Colon (tissue), 2 donors: ENCODE measurements around the gene LINC00632.
"Not testable (repeated sequence)": the region's sequence is repeated elsewhere in the genome, so short reads cannot be mapped to it uniquely, and the experiment has no call there.

Experiments
- FAIRE-seq: peaks from 2 replicates; lab custom pipeline; 2012; peaks lifted over from hg19 to GRCh38; lab: Jason Lieb, UNC
- donor health status: control.
- donor health status: control.

Gene LINC00632

DNA sequence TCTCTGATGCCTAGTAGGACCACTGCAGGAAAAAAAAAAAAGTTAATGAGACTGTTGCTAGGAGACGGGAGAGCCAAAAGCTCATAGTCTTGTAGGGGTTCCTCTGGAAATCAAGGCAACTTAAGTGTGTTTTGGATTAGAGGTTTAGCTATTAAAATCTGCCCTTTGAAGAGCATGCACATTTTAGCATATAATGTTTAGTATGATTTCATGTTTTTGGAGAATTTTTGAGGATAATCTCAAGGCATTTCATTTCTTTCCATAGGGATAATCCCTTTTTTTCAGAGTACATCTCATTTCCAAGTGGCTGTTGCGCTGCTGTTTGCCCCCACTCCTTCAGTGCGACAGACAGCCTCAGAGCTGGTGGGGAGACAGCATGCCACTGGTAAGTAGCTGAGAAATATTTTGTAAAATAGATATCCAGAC lies at the start of gene LINC00632:
Gene LINC00632 (plus strand): TSS at position 339 of the 426 bp plus-strand sequence.
- no peak for FAIRE-seq

DNA sequence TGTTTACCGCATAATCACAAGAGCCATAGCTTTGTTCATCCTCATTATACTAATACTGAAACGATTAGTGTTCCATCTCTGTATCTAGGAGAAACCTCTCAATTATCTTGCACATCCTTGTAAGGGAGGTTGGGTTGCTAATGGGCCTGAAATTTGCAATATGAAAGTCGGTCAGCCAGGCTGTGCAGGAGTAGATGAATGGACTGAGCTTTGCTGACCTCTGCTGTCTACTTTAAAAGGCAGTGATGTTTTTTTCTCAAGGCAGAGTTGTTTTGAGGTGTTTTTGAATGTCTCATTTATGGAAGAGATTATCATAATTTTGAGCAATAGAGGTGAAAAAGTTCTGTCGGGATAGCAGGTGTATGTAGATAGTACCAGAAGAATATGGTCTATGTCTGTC lies 47.9 kb upstream of the LINC00632 start:
- no peak for FAIRE-seq

DNA sequence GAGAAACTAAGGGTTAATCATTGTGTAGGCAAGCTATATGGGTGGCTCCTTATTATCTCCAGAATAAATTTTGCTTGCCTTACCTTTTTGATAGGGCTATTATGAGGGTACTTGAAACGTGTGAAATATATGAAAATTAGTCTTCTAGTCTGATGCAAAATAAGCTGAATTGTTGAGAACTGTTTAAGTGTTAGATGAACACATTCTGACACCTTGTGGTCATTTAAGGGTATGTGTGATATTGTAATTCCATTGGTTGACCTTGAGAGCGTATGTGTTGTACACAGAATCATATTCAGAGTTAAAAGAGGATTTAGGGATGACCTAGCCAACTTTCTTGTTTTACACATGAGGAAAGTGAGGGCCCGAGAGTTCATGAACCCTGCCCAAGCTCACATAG lies 44.6 kb upstream of the LINC00632 start:
- peak; percentile 92 for FAIRE-seq

DNA sequence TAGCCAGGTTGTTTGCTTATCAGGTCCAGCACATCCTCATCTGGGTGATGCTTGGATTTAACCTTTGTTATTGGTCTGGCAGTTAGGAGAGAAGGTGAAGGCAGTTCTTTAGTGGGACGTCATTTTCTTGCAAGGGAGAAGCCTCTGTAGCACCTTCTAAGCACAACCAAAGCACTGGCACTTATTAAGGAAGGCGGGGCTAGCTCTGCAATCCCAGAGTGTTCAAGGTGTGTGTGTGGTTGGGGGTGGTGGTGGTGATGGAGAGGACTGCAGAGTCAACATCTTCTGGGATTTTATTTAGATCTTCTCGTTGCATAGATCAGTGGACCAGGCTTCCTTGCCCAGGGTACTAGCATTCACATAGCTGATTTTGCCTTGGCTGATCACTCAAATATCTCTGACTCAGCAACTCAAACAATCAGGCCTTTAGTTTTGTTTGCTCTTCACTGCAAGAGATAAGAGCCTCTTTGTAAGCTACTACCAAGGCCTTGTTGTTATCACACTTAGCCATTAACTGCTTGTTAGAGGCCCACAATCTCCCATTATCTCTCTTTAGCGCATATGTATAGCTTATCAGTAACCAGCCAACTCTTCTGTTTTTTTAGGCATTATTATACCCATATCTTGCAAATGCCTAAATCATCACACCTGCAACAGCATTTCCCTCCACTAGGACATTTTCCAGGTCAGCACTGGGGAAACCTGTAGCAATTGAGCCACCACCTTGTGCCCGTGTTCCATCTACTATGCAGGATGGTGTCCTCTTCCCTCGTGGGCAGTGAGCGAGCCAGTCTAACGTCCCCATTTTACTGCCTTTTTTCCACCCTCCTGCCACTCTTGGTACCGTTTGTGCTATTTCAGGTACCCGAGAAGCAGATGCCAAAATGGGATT lies 36.5 kb upstream of the LINC00632 start:
- no peak for FAIRE-seq

DNA sequence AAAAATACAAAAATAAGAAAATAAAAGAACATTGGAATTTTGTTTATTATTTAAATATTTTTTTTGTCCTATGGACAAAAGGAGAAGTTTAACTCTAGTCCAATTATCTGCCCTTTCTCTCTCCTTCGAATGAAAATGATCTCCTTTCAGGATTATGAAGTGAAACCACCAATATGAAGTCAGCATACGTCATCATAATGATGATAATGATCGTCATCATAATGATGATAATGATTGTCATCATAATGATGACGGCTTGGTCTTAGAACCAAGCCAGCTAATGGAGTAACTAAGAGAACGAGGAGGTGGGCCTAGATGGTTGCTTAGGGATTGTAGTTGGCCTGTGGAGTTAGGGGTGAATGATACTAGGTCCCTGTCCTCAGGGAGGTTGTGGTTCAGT lies 21.9 kb upstream of the LINC00632 start:
- no peak for FAIRE-seq

DNA sequence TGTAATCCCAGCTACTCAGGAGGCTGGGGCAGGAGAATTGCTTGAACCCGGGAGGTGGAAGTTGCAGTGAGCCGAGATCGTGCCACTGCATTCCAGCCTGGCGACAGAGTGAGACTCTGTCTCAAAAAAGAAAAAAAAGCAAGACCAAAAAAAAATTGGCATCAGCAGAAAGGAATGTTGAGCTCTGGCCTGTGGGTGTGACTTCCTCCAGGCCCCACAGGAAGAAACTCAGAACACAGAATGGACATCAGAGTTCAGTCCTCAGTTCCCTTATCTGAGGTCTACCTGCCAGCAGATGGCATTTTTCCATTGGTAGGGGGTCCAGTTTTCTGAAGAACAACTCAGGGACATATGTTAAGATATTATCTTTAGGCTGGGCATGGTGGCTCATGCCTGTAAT lies 18.0 kb upstream of the LINC00632 start:
- not testable (repeated sequence) for FAIRE-seq

DNA sequence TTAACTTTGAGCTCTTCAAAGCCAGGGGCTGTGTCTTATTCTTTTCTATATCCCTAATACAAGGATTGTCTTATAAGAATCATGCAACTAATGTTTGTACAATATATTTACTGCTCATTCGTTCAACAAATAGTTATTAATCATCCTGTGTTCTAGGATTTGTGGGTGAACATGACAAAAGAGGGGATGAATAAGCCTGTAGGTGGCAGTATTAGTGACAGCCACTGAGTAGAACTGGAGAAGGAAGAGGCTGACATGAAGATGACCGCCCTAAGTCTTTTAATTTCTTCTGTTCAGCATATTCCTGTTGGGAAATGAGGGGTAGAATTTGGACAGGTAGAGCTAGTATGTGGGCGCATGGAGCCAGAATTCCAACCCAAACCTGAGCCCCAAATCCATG lies 11.9 kb upstream of the LINC00632 start:
- FAIRE-seq = no peak

DNA sequence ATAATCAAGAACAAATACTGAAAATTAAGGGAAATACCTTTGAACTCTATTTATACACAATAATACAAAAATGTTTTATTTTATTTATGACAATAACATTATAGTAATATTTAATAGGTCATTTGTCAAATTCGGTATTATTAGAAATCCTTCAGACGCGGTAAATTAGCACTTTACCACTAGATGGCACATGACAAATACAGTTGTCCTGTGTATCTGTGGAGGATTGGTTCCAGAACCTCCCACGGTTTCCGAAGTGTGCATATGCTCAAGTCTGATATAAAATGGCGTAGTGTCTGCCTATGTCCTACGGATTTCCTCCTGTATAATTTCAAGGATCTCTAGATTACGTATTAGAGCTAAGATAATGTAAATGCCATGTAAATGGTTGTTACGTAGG lies 8.1 kb upstream of the LINC00632 start:
- FAIRE-seq = peak; percentile 93

DNA sequence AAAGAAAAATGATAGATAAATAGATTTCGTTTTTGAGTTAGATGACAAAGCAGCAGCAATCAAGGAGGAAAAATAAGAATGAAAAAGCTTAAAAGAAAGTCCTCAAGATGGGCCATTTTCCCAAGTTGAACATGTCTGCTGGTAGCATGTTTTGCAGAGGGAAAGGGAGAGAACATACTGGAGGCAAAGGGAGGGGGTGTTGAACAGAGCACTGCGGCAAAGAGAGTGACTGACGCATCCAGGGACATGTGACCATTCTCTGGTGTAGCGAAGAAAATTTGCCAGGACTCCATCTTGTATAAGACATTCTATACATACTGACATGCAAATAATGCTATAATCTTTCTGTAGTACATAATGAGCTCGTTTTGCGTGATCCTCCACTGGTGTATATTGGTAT lies 1.2 kb downstream of the LINC00632 start:
- no peak for FAIRE-seq

DNA sequence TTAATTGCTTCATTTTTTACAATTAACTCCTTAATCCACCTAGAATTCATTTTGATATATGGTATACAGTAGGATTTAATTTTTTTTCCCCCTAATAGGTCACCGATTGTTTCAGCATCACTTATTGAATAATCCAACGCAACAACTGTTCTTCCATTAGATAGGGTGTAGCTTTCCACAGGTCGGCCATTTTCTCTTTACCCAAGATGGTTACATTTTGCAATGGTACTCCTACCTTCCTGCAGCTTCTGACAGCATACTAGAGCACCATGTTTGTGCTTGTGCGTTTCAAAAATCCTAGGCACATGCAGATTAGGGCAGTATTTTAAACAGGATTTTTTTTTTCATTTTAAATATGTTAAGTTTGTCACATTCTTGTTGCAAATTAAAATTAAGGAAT lies 2.3 kb downstream of the LINC00632 start:
- FAIRE-seq = no peak

DNA sequence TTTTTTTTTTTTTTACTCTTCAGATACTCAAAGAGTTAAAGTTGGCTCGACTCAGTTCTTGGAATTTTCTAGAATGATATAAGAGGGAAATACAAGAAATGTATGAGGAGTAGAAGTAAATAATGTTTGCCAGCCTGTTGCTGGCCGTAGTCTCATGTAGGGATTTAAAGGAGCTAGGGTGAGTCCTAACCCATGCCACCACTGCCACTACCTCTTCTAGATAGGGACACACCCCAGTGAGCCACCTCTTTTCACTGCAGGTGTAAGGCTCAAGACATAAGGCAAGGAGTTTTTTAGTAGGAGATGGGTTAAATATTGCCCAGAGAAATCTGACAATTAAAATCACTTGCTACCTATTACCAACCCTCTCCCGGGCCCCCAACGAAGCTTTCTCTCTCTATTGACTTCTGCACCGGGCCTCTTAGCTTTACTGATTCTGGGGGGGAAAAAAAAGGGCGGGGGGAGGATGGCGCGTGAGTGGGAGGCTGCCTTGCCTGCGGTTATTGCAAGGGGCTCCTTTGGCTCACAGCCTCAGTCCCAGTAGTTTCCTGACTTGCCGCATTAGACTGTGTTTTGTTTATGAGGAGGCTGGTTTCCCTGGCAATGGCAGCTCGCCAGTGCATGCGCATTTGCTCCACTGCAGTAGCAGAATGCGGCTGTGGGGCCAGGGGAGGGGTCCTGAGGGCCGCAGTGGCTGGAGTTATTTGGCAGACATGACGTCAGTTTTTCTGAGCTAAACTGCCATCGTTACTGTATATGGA lies 3.0 kb downstream of the LINC00632 start:
- no peak for FAIRE-seq

DNA sequence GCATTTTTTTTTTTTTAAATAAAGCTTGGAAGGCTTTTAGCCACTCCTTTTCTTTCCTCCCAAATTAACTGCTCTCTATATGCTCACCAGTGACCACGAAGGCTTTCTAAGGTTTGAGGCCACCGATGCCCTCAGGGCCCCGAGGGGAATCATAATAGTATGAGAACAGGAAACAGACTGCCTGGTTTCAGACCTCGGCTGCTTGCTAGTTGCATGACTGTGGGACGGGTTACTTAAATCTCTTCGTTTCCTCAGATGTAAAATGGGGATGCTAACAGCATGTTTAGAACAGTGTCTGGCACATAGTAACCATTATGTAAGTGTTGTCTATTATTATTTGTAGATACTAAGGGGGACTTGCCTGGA lies 3.6 kb downstream of the LINC00632 start:
- no peak for FAIRE-seq

DNA sequence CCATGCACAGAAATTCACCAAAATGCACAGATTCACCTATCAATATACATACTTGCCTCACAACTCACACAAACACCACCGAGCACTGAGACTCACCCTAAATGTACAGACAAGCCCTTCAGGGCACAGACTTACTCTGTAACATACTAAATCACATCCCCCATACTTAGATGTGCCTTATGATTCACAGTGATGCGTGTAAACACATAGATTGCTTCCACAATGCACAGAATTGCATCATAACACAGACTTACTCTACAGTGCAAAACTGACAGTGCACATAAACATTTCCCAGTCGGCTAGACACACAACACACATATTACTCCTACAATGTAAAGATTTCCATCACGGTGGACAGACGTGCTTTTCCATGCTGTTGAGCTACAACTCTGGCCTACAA lies 6.2 kb downstream of the LINC00632 start:
- FAIRE-seq = no peak

DNA sequence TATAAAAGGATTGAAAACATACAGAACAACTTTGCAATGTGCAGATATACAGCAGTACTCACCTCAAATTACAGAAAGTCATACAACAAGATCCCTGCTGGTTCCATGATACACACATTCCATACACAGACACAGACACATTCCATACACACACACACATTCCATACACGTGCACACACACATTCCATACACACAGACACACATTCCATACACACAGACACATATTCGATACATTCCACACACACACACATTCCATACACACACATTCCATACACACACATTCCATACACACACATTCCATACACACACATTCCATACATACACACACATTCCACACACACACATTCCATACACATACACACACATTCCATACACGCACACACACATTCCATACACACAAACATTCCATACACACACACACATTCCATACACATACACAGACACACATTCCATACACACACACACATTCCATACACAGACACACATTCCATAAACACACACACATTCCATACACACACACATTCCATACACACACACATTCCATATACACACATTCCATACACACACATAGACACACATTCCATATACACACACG lies 13.7 kb downstream of the LINC00632 start:
- FAIRE-seq = peak; percentile 99

DNA sequence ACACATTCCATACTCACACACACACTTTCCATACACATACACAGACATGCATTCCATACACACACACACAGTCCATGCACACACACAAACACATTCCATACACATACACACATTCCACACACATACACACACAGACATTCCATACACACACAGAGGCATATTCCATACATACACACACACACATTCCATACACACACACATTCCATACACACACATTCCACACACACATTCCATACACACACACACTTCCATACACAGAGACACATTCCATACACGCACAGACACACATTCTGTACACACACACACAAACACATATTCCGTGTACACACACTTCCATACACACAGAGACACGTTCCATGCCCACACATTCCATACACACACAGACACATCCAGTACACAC lies 14.8 kb downstream of the LINC00632 start:
- FAIRE-seq = peak; percentile 69

DNA sequence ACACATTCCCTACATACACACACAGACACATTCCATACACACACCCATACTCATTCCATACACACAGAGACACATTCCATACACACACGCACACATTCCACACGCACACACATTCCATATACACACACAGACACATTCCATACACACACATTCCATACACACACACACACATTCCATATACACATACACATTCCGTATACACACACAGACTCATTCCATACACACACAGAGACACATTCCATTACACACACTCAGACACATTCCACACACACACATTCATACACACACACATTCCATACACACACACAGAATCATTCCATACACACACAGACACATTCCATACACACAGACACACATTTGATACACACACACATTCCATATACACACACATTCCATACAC lies 15.2 kb downstream of the LINC00632 start:
- FAIRE-seq = peak; percentile 10

DNA sequence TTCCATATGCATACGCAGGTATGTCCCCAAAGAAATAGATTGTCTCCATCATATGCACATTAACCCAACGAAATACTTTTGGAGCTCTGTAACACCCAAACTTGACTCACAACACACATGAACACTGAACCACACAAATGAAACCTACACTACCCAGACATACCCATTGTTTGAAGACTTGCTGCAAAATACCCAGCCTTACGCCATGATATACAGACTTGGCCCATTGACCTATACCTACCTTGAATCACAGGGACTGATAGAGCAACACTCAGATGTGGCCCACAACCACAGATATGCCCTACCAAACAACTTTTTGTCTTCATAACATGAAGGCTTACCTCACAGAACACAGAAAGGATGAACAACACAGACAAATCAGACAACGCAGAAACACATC lies 15.9 kb downstream of the LINC00632 start:
- FAIRE-seq = no peak

DNA sequence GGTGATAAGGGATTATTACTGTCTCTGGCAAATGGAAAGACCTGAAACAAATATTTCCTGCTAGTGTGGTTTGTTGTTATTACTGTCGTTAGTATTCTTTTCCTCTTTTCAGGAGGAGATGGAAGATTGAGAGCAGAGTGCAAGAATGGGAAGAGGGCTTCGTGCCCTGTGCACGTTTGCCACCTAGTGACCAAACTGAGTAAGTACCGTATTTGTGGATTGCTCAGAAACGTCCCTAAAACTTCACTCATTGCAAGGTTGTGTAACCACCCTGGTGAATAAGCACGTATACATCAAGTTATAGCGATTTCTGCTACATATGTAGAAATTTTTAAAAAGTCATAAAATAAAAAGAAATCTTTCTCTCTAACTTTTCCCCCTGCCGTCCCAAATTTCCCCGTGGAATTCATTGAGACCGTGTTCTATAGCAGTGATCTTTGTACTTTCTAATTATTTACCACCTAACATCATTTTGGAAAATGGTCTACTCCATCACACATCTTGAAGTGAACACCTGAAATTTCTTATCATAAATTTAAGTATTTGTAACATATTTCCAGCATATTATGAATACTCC lies 24.3 kb downstream of the LINC00632 start:
- FAIRE-seq = peak; percentile 72

DNA sequence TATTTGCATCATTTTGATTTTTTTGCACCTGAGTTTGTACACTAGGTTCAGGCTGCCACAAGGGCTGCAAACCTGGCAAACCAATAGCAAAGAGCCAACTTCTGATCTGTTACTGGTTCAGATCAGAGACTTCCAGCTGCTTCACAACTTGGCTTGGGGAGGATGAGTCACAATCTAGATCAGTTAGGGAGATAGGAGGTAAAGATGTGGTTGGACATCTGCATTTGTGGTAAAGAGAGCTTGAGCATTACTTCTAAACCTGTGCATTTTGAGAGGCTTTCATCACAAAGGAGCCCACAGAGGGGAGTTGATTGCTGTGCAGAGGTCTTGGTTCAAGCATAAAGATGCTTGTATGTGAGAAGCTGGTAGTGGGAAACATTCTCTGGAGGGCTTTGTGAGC lies 34.5 kb downstream of the LINC00632 start:
- FAIRE-seq = no peak

DNA sequence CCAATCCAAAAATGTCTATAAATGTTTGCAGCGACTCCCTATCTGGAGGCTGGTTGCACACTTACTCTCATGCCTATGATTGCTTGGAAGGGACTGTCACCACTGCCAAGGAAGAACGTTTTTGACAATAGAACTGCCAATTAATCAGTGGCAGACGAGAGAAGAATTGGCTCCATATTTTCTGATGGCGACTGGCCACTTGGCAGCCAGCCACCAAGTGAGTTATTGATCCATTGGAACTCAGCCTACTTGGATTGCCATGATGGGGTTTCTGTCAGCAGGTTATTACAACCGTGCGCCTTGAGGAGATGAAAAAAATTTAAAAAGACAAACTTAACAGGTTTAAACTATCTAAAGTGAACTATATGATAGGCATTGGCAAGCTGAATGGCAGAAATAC lies 47.4 kb downstream of the LINC00632 start:
- no peak for FAIRE-seq

DNA sequence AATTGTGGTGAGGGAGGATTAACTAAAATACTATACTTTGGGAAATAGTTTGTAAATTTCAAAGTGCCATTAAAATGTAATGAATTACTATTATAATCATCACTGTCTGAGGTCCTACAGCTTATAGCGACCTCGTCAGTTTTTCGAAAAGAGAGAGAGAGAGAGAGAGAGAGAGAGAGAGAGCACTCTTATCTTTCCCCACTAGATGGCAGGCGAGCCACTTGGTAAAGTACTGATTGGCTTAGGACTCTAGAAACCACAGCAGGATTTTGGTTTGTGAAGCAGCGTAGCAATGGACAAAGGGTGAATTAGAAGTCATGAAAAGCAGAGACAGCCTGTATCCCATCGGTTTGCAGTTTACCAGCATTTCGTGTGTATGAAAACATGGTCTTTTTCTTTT lies 52.5 kb downstream of the LINC00632 start:
- FAIRE-seq = no peak

DNA sequence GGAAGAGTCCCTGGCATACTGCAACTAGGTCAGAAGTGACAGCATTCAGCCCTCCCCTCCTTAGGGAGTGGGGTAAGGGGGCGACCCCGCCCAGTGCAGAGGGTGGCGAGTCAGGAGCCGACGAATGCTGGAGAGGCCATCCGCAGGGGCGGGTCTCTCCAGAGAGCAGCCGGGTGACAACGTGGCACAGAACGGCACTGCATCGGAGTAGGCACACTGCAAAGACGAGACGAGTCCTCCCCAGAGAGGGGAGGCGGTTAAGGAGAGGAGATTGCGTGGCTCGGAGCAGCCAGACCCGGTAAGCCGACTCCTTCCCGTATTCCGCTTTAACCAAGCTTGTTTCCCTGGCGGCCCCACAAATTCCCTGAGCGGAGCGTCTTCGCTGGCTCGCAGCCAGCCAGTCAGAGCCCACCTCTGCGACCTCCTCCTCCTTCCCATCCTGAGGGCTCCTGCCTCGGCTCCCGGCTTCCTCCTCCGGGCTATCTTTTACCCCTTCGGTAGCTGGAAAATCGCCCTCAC lies 54.9 kb downstream of the LINC00632 start:
- no peak for FAIRE-seq
